Measurements from ENCODE around the gene ATG13.

GRCh38 chr11:46718155-46719019, 101.0 kb downstream of the ATG13 start:
- TF ChIP-seq CTCF (optimal IDR thresholded peaks at IDR 0.05 in 1 of 3, IDR thresholded peaks at IDR 0.05 in 1 of 3, conservative IDR thresholded peaks at IDR 0.05 in 1 of 3; ENCODE audit: extremely low read depth in 1 of 3, insufficient read depth in 2 of 3, low read length in 3 of 3), result no peak
- TF ChIP-seq EZH2 (IDR thresholded peaks at IDR 0.05; ENCODE audit: low read length), result no peak

Data from keratinocyte (primary cell).